22Rv1 (cell line): ENCODE measurements around the gene CMSS1.

Source experiments
- ZFX ChIP-seq: fragments of 450-650 bp; IDR thresholded peaks from 2 replicates; pipeline ENCODE4 v1.6.1; 2017; ENCODE audit warnings: antibody characterized with exemption, borderline replicate concordance
- TF ChIP-seq, protein P1 (sequence below): fragments of 450-650 bp; IDR thresholded peaks from 2 replicates; pipeline ENCODE4 v1.5.1; 2017; ENCODE audit warnings: mild to moderate bottlenecking

DNA sequence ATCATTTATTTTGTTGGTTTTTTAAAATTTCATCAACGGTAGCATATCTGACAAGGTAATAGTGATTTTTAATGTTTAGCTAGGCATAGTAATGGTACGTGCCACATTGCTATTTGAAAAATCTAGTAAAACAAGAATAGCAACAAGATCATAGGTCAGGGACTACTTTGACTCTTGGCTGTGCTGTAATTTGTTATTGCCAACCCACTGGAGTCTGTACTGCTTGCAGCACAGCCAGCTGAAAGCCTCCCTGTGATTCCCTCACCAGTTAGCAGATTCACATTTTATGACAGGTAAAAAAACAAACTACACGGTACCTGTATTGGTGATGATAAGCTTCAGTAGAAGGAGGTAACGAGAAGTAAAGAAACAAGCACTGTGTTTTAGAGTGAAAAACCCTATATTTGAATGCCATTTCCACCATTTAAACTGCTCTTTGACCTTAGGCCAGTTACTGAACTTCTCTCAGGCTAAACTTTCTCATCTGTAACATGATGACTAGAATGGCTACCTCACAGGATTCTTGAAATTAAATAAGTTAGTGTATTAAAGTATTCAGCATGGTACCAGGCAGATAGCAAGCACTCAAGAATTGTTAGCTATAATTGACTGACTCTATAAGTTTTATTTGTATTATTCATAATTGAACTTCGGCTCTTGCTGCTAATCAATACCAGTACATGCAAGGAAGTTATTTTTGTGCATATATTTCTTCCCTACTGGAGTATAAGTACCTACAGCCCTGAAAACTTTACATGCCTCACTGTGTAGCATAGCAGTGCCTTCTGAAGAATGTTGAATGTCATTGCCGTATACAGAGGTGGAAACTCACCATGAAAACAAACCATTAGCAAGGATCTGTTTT lies 280.5 kb downstream of the CMSS1 start:
- TF ChIP-seq, protein P1, sequence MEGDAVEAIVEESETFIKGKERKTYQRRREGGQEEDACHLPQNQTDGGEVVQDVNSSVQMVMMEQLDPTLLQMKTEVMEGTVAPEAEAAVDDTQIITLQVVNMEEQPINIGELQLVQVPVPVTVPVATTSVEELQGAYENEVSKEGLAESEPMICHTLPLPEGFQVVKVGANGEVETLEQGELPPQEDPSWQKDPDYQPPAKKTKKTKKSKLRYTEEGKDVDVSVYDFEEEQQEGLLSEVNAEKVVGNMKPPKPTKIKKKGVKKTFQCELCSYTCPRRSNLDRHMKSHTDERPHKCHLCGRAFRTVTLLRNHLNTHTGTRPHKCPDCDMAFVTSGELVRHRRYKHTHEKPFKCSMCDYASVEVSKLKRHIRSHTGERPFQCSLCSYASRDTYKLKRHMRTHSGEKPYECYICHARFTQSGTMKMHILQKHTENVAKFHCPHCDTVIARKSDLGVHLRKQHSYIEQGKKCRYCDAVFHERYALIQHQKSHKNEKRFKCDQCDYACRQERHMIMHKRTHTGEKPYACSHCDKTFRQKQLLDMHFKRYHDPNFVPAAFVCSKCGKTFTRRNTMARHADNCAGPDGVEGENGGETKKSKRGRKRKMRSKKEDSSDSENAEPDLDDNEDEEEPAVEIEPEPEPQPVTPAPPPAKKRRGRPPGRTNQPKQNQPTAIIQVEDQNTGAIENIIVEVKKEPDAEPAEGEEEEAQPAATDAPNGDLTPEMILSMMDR: no peak
- TF ChIP-seq ZFX: no peak
